ENCODE measurements around the gene GLB1L.

GLB1L gene

DNA sequence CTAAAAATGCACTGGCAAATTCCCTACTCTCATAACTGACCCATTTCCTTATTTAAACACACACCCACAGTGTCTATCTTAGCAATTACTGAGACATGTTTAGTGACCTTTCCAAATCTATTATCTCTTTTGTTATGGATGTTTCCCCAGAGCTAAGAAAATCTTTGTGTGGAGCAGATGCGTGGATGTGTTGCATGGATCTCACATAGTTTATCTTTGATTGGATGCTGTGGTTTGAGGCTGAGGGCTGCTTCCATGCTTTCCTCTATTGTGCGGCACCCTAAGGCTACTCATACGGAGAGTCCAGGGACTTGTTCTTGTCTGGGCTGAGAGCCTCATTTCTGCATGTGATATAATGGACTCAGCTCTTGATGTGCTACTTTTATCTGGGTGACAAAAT, 10.9 kb downstream of the GLB1L start:
- Histone ChIP-seq H3K4me3 (ENCODE audit: insufficient read depth, low read length, poor library complexity, severe bottlenecking) (no peak overlapping the region), H3K9ac (ENCODE audit: low read length) (no peak overlapping the region), H3K27ac (ENCODE audit: low read depth, low read length) (no peak overlapping the region), H3K27me3 (ENCODE audit: low read length) (no peaks in the 10 kb centered on the region), H2AFZ (ENCODE audit: low read depth, low read length, severe bottlenecking) (no peak overlapping the region), H3K4me2 (ENCODE audit: low read depth, low read length, poor library complexity, severe bottlenecking) (no peak overlapping the region), H3K79me2 (ENCODE audit: insufficient read depth, low read length) (peaks cover 15% of the 10 kb centered on the region), H3K9me3 (ENCODE audit: insufficient read depth, low read length) (no peaks in the 10 kb centered on the region), H3K36me3 (ENCODE audit: low read length) (0 out of 2 replicates have a peak, but pooled peaks cover 7% of the 10 kb centered on the region), H3F3A (ENCODE audit: insufficient read depth) (no peaks in the 10 kb centered on the region), H4K20me1 (ENCODE audit: low read depth, low read length) (no peaks in the 10 kb centered on the region), H3K9me2 (replicated peaks; ENCODE audit: insufficient read depth, low read length) (no peaks in the 10 kb centered on the region)
- no peak for TF ChIP-seq EZH2phosphoT487 (conservative IDR thresholded peaks at IDR 0.05; ENCODE audit: low read length)
- TF ChIP-seq, protein P1, sequence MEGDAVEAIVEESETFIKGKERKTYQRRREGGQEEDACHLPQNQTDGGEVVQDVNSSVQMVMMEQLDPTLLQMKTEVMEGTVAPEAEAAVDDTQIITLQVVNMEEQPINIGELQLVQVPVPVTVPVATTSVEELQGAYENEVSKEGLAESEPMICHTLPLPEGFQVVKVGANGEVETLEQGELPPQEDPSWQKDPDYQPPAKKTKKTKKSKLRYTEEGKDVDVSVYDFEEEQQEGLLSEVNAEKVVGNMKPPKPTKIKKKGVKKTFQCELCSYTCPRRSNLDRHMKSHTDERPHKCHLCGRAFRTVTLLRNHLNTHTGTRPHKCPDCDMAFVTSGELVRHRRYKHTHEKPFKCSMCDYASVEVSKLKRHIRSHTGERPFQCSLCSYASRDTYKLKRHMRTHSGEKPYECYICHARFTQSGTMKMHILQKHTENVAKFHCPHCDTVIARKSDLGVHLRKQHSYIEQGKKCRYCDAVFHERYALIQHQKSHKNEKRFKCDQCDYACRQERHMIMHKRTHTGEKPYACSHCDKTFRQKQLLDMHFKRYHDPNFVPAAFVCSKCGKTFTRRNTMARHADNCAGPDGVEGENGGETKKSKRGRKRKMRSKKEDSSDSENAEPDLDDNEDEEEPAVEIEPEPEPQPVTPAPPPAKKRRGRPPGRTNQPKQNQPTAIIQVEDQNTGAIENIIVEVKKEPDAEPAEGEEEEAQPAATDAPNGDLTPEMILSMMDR (IDR thresholded peaks at IDR 0.05; ENCODE audit: insufficient read depth, low read length, poor library complexity, severe bottlenecking) = no peak

DNA sequence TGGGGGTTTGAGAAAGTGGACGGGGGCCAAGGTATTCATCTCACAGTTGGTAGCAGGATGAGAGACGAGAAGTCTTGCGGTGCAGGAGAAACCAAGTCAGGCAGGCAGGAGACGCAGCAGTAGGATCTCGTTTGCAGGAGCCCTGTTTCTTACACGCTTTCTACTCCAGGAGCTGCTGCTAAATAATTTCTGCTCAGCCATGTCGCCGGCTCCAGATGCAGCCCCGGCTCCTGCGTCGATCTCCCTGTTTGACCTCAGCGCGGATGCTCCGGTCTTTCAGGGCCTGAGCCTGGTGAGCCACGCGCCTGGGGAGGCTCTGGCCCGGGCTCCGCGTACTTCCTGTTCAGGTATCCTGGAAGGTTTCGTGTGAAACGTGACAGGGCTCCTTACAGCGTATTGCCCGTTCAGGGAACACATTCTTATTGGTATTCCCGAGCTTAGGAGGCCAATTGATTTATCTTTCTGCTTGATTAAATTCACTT, 15.1 kb downstream of the GLB1L start:
- H3K4me3 ChIP-seq (ENCODE audit: insufficient read depth, low read length, poor library complexity, severe bottlenecking) = peak overlapping the region; percentile 97
- H3K9me2 ChIP-seq (replicated peaks; ENCODE audit: insufficient read depth, low read length) = no peaks in the 10 kb centered on the region
- peak overlapping the region; percentile 70 for H3K27ac ChIP-seq (ENCODE audit: low read depth, low read length)
- H3K9ac ChIP-seq (ENCODE audit: low read length) = peak overlapping the region; percentile 76
- H3K79me2 ChIP-seq (ENCODE audit: insufficient read depth, low read length) = peaks cover 33% of the 10 kb centered on the region
- TF ChIP-seq EZH2phosphoT487 (conservative IDR thresholded peaks at IDR 0.05; ENCODE audit: low read length) = no peak
- TF ChIP-seq, protein P1 (IDR thresholded peaks at IDR 0.05; ENCODE audit: insufficient read depth, low read length, poor library complexity, severe bottlenecking) = no peak
- no peaks in the 10 kb centered on the region for H4K20me1 ChIP-seq (ENCODE audit: low read depth, low read length)
- H3K9me3 ChIP-seq (ENCODE audit: insufficient read depth, low read length) = no peaks in the 10 kb centered on the region
- peak overlapping the region; percentile 32 for H2AFZ ChIP-seq (ENCODE audit: low read depth, low read length, severe bottlenecking)
- 0 out of 2 replicates have a peak, but pooled peaks cover 7% of the 10 kb centered on the region for H3K36me3 ChIP-seq (ENCODE audit: low read length)
- no peaks in the 10 kb centered on the region for H3K27me3 ChIP-seq (ENCODE audit: low read length)
- H3K4me2 ChIP-seq (ENCODE audit: low read depth, low read length, poor library complexity, severe bottlenecking) = peak overlapping the region; percentile 97
- H3F3A ChIP-seq (ENCODE audit: insufficient read depth) = no peaks in the 10 kb centered on the region

DNA sequence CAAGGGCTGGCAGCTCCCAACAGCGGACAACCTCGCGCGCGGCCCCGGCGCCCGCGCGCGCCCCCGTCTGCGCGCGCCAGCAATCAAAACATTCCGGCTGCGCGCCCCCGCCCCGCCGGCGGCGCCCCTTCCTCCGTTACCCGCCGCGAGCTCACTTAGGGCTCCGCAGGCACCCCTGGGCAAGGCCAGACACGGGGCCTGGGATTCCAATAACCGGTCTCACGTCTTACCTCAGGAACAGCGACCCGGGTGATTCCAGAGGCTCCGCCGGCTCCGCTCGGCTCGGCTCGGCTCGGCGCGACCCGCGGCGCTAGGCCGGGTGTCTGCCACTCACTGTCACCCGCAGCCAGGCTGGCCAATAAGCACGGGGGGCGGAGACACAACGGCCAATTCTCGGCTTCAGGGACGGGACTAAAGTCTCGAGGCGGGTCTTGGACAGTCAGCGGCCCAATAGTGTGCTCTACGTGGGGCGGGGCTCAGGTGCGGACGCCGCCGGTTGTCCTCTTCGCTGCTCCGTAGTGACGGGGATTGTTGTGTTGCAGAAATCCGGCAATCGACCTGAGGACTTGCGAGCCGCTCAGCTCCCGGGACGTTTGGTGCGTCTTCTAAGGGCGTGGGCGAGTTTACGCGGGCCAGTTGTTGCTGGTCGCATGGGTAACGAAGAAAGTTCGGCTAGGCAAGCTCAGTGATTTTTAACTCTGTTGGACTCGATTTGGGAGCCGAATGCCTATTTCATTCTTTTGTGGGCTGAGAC, 15.8 kb downstream of the GLB1L start, which contains the start of the genes ANKZF1 and ATG9A:
ANKZF1 (plus strand) TSS at position 502 of the 754 bp plus-strand sequence. CDS start 452 bp downstream, outside the sequence.
ATG9A (minus strand) TSS at position 332 of the 754 bp plus-strand sequence. CDS start 1,612 bp downstream, outside the sequence.
- peak within 1 kb of the TSS; percentile 76 for H3K9ac ChIP-seq (ENCODE audit: low read length)
- no peaks in the 10 kb centered on the region for H3F3A ChIP-seq (ENCODE audit: insufficient read depth)
- peak within 1 kb of the TSS; percentile 70 for H3K27ac ChIP-seq (ENCODE audit: low read depth, low read length)
- TF ChIP-seq, protein P1 (IDR thresholded peaks at IDR 0.05; ENCODE audit: insufficient read depth, low read length, poor library complexity, severe bottlenecking) = no peak
- TF ChIP-seq EZH2phosphoT487 (conservative IDR thresholded peaks at IDR 0.05; ENCODE audit: low read length) = no peak
- no peaks in the 10 kb centered on the region for H4K20me1 ChIP-seq (ENCODE audit: low read depth, low read length)
- no peaks in the 10 kb centered on the region for H3K9me2 ChIP-seq (replicated peaks; ENCODE audit: insufficient read depth, low read length)
- H3K9me3 ChIP-seq (ENCODE audit: insufficient read depth, low read length) = no peaks in the 10 kb centered on the region
- H3K36me3 ChIP-seq (ENCODE audit: low read length) = 0 out of 2 replicates have a peak, but pooled peaks cover 7% of the 10 kb centered on the region
- no peaks in the 10 kb centered on the region for H3K27me3 ChIP-seq (ENCODE audit: low read length)
- H2AFZ ChIP-seq (ENCODE audit: low read depth, low read length, severe bottlenecking) = peak within 1 kb of the TSS; percentile 55
- H3K4me3 ChIP-seq (ENCODE audit: insufficient read depth, low read length, poor library complexity, severe bottlenecking) = peak within 1 kb of the TSS; percentile 97
- H3K79me2 ChIP-seq (ENCODE audit: insufficient read depth, low read length) = peaks cover 33% of the 10 kb centered on the region
- H3K4me2 ChIP-seq (ENCODE audit: low read depth, low read length, poor library complexity, severe bottlenecking) = peak within 1 kb of the TSS; percentile 97
